NCI-H2196 (cell line): ENCODE data around the gene WDR43.
"Not testable (repeated sequence)": the region's sequence is repeated elsewhere in the genome, so short reads cannot be mapped to it uniquely, and the experiment has no call there.

ENCODE experiments used
- DNase-seq: peaks from one replicate; lab custom pipeline; 2025; ENCODE audit not compliant: unreplicated experiment; lab: John Stamatoyannopoulos, UW

WDR43 gene

DNA sequence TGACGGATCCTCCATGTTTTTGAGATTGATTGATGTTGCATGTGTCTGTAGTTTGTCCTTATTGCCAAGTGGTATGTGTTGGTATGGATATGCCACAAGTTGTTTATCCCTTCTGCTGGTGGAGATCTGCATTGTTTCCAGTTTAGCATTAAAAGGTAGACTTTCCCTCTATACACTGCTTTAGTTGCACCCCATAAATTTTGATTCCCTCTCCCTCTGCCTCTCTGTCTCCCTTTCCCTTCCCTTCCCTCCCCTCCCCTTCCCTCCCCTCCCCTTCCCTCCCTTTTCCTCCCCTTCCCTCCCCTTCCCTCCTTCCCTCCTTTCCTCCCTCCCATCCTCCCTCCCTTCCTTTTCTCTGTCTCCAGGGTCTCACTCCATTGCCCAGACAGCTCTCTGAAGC, 68.0 kb downstream of the WDR43 start:
- DNase-seq = no peak

DNA sequence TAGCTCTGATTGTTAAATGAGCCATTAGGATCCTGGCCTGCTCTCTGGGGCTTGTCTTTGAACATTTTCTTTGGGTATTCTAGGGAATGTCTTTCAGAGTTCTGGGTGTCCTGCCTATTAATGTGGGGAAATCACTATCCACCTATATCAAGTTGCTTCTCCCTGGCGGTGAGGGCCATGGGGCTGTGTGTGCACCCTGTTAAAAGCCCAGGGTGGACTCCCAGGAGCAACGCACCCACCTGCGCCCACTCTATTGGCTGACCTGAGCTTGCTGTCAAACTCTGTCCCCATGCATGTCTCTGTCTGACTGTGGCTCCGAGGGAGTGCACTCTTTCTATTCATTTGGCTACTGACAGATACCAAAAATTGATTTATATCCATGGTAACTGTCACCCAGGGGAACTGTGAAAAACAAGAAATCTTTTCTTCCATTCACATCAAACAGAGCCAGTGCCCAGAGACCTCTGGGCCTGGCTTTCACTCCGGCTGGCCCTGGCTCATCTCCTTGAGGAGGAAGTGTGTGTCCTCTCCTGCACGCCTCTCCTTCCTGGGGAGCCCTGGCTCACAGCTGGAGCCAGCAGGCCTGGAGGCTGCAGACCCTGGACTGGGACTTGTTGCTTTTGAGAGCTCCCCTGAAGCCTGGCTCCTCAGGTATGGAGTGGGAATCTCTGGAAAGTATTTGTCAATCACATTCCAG, 76.1 kb downstream of the WDR43 start:
- no peak for DNase-seq

- DNase-seq = no peak
Measured at GRCh38 chr2:28972778-28973335, 78.4 kb downstream of the WDR43 start.

- DNase-seq = no peak
Measured at GRCh38 chr2:28974252-28974651, 79.8 kb downstream of the WDR43 start.

DNA sequence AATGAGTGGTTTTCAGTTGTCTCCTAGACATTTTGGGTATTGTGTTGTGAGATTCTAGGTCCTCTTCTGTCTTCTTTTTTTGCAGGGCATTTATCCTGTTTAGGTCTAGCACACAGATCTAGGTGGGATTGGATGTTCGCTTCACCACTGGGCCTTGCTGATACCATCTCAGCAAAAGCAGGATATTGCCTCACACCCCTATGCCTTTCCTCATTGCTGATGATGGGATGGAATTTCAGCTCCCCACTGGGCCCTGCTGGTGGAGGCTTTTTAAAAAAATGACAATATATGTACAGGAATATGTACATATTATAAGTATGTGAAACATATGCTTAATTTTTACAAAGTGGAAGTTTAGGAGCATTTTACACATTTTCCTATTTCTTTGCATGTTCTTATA, 81.2 kb downstream of the WDR43 start:
- no peak for DNase-seq

- DNase-seq = no peak
Measured at GRCh38 chr2:28976584-28976983, 82.1 kb downstream of the WDR43 start.

- no peak for DNase-seq
Measured at GRCh38 chr2:28977176-28977875, 82.9 kb downstream of the WDR43 start.

- not testable (repeated sequence) for DNase-seq
Measured at GRCh38 chr2:28978001-28978400, 83.5 kb downstream of the WDR43 start.

- DNase-seq = no peak
Measured at GRCh38 chr2:28978606-28979005, 84.1 kb downstream of the WDR43 start.

DNA sequence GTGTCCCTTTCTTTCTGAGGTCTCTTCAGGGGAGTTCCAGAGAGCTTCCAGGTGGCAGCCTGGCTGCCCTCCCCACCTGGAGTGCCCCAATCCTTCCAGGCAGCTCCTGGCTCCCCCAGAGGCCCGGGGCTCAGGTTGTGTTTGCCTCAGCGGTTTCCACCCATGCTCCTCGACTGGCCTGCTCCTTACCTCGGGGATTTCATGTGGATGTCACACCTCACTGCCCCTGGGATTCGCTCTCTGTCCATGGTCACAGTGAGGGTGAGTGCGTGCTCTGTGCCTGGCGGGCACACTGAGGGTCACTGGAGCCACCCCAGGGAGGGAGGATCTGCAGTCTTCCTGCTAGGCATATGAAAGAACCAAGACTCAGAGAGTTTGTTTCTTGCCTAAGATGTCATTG, 84.6 kb downstream of the WDR43 start:
- no peak for DNase-seq

GRCh38 chr2:28979576-28980366, 85.3 kb downstream of the WDR43 start:
- no peak for DNase-seq

DNA sequence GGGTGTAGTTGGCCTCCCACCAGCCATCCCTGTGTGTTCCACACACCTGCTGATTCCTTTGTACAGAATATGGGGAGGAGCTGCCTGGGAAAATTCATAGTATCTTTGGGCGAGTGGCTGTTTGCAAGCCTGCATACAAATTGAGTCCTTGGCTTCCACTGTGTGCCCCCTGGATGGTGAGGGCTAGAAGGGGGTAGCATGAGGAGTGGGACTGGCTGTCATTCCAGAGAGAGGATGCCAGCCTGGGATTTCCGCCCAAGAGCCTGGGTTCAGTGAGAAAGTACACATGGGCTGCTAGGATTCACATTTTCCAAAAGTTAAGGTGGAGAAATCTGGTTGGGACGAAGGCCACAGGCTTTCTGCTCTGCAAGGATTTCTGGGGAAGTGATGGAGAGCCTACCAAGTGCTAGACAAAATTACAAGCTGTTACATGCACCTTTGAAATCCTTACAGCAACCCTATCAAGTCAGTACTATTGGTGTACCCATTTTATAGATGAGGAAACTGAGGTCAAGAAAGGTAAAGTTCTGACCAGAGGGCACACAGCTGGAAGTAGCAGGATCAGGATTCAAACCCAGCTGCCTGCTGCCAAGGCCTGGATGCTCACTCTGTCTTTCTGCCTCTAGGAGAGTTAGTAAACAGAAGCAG, 86.0 kb downstream of the WDR43 start:
- DNase-seq = no peak

DNA sequence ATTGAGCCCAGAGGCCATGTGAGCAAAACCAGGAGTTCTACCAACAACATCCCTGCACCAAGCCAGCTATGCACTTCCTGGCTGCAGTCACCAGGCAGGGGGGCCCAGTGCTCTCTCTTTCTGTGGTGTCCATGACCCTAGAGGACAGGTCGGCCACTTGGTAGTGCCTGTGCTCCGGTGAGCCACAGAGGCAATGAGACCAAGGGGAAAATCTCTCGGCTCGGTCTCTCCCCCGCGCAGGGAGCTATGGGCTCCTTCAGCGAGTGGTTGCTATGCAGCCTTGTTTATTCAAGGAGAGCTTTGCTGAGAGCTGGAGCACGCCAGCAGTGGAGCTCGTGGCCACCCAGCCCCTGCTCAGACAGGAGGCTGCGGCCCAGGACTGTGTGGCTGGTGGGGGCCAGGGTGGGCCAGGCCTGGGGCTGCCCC, 86.6 kb downstream of the WDR43 start, which contains the start of gene TOGARAM2:
TSS of gene TOGARAM2 (plus strand) at position 283 of the 426 bp plus-strand sequence. CDS start 13,537 bp downstream, outside the sequence.
- DNase-seq = no peak

DNA sequence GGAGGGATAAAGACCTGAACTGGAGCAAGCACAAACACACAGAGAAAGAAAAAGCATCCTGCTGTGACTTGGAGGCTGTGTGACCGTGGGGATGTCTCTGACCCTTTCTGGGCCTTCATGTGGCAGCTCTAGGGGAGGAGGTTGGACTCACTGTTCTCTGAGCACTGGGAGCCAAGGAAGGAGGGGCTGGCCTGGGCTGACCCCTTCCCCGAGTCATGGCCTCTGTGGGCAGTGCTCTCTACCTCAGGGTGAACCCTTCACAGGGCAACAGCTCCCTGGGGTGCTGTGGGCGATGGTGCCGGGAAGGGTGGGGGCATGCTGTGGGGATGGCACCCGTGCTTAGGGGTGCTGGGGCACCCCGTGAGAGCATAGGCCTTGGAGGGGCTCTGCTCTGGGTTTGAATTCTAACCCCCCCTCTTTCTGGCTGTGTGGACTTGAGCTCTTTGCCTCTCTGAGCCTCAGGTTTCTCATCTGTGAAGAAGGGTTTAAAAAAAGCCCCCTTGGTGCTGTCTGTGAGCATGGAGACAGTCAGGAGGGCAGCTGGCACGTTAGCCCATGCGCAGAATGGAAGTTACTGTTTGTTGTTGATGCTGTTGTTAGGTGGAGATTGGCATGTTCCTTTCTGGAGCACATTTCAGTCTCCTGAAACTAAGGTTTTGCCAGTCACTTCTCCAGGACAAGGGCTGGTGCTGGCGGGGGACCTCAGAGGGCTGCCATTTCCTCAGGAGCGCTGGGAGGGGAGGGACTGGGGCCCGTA, 87.3 kb downstream of the WDR43 start:
- DNase-seq = no peak

DNA sequence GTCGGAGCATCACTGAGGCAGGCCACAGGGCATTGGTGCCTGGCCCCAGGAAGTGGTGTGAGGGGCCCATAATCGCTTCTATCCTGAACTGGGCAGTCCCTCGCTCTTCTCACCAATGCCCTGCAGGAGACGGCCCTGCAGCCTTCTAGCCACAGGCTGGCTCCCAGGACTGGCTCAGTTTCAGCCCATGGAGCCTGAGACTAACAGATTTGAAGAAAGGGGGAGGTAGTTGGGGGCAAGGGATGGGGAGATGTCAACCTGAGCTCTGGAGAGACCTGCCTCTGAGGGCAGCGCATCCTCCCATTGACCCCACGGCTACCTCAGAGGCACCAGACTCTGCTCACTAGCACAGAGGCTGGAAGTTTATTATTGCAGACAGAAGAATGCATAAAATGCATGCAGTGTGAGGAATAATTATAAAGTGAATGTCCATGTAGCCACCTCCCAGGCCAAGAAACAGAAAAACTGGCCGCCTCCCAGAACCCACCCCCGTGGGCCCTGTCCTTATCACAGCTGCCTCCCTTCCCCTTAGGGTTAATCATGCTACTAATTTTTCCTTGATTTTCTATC, 88.0 kb downstream of the WDR43 start:
- no peak for DNase-seq

DNA sequence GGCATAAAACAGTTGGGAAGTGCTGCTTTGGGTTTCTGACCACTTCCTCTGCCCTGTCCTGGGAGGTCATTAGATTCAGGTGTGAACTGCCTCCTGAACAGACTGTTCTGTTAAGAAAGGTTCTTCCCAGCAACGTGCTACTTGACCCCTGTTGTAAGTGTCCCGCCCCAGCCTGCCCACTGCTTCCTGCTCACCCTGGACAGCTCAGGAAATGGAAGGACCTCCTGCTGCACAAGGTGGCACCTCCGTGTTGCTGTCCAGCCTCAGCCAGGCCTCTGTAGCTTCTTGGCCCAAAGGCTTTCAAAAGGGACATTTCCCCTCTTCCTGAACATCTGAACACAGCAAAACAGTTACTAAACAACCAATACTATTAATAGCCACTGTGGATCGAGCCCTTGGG, 92.0 kb downstream of the WDR43 start:
- DNase-seq = no peak

GRCh38 chr2:28989973-28990372, 95.5 kb downstream of the WDR43 start:
- no peak for DNase-seq

DNA sequence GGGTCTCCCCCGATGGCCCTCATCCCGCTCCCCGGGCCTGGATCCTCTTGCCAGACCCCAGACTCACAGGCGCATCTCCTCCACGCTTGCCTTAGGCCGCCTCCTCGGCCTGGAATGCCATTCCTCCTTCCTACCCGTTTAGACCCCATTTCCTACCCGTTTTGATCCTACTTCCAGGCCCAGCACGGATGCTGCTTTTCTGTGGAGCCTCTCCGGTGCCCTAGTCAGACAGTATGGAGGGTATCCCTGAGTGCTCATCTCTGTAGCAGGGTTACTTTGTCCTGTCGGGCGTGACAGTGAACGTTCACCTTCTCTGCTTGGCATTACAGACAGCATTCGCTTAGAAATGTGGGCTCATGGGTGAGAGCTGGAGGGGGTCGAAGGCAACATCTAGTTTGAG, 96.0 kb downstream of the WDR43 start:
- no peak for DNase-seq

- DNase-seq = no peak
Measured at GRCh38 chr2:28991021-28991420, 96.6 kb downstream of the WDR43 start.

GRCh38 chr2:28991460-28991859, 97.0 kb downstream of the WDR43 start:
- DNase-seq = no peak
